Pulmonary artery endothelial cell (primary cell): ENCODE measurements around the gene CLCNKA. TPM values are rescaled to one million over a fixed set of nuclear protein-coding genes. Genes with fewer than 3 reads are reported as not detected.
"Not testable (repeated sequence)": the region's sequence is repeated elsewhere in the genome, so short reads cannot be mapped to it uniquely, and the experiment has no call there.

Experiments
- DNase-seq: peaks from one replicate; pipeline ENCODE4 v3.0.0-alpha.2; 2011; ENCODE audit warnings: low read depth, low spot score
- total RNA-seq: library from RNA; depleted of rRNA; stranded (reverse); fragments of >200 nt; gene quantifications from 2 replicates; pipeline ENCODE4 v1.2.3, GENCODE V29; 2014

The CLCNKA gene
- total RNA-seq, 1 donor from 2014 or later: not detected

DNA sequence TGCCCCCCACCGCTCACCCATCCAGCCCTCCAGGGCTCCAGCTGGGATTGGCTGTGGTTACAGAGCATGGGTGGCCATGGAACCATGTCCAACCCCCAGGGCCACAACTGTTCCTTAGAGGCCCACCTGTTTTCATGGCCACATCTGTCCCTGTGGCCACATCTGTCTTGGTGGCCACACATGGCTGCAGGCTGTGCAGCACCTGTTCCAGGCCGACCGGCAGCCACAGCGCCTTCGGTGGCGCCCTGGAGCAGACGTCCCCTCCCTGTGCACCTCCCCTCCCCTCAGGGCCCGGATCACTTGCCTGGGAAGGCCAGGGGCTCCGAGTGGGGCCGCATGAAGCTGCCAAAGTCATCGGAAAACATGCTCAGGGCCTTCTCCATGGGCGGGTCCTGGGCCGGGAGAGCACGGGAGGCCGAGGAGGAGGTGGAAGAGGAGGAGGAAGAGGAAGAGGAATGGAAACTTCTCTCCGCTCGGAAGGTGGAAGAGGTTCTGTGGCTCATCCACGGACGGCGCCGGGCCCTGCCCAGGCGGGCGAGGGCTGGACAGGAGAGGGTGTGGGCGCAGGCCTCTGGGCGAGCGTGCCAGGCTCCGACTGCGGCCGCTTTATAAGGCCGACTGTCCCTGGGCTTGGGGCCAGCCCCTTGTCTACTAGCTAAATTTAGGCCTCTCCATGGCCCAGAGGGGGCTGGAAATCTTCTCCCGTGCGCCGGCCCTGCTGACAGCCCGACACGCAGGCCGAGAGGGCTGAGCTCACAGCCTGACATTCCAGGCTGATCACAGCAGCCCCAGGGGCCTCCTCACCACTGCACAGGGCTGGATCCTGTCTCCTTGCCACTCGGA is 4.2 kb upstream of the CLCNKA start, which contains the start of gene HSPB7:
Gene HSPB7 (minus strand): TSS at position 583 of the 843 bp plus-strand sequence. CDS start 80 bp downstream, at position 503.
- no peak for DNase-seq

DNA sequence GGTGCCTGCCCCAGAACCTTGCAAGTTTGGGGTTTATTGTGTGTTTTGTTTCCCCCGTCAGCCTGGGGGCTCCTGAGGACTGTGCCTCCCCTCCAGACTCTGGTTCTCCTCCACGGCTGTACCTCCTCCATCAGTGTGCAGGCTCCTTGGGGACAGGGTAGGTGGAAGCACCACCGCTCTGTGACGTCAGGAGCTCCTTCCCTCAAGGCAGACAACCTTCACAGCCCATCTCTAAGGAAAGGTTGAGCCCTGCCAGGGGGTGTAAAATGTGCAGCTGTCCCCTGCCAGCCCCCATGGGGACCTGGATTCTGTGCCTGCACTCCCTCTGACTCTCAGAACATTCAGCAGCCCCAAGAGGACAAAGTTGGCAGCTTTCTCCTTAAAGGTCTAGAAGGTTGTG is 3.5 kb upstream of the CLCNKA start:
- no peak for DNase-seq

DNA sequence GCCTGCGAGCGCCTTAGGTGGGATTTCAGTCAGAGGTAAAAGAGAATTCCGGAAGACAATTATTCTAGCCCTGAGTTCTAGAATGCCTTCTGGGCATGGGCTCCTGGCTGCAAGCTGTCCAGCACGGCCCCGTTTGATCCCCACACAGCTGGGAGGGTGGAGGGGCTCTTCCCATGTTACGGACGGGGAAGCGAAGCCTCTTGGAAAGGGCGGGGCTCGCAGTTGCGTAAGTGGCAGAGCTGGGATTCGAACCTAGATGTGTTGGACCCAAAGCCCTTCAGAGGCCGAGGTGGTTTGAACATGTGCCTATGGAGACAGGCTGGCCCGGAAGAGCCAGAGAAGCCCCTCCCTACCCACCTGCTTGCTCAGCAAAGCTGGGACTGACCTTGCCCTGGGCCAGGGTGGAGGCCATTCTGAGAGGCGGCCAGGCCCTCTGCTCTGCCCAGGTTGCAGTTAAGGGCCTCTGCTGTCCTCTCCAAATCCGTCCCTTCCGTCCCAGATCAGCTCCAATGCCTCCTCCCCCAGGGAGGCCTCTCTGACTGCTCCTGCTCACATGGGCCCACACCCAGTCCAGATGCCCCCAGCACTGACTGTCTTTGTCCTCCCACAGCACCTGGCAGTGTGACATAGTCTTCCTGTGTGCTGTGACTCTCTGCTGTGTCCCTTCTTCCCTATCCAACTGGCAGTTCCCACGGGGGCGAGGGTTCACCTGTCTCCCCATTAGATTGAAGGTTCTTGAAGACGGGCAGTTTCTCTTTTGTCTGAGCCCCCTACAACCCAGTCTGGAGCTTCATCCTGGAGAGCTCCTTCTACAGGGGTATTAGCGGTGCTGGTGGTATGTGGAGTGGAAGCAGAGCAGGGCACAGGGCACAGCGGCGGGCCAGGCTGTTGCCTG is 2.8 kb upstream of the CLCNKA start:
- DNase-seq: no peak

DNA sequence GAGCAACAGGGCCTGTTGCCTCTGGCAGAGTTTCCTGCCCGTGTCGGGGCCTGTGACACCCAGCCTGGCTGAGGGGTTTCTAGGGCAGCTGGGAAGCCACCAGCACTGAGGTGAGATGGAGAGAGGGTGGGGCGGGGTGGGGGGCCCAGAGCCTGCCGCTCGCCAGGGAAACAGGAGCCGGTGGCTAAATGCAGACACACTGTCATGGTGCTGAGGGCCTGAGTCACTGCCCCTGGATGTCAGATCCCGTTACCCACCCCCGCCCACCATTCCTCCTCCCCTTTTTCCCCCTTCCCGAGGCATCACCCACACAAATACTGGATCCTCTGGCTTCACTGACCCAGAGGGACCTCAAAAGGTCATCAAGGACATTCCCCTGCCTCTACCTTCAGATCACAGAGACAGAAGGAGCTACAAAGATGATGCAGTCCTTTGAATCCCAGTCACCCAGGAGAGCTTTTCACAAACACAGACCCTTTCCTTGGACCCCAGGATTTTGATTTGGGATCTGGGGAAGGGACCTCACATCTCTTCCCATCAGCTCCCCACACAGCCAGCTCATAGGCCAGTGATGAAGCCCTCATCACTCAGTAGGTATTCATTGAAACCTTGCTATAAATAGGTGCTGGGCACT is 2.1 kb upstream of the CLCNKA start:
- no peak for DNase-seq

DNA sequence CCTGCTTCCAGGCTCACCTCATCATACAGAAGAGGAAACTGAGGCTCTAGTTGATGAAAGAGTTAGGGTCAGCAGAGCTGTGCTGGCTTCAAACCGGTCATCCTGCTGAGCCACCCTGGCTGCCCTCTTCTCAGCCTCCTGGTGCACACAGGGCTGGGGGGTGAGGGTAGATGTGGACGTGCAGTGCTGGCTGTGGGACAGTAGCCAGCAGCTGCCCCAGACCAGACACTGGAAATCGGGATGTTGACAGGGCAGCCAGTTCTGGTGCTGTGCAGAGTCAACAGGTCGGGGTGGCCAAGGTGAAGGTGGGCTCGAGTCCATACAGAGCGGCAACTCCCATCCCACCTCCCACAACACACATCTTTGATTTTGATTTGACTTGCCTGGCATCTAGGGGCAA is 1.5 kb upstream of the CLCNKA start:
- DNase-seq: no peak

DNA sequence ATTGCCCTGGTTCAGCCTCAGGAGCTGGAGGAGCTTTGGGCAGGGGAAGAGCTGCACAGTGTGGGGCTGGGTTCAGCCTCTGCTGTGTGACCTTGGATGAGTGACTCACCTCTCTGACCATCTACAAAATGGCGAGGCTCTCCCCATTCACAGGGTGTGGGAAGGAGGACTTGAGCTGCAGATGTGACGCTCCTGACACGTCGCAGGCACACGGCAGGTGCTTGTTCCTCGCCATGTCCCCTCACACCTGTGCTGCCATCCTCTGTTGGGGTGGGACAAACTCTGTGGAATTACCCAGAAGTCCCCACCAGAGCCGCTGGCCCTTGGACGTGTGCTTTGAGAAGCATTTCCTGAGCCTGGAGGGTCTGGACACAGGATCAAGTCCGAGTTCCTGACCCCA is 958 bp upstream of the CLCNKA start:
- not testable (repeated sequence) for DNase-seq

DNA sequence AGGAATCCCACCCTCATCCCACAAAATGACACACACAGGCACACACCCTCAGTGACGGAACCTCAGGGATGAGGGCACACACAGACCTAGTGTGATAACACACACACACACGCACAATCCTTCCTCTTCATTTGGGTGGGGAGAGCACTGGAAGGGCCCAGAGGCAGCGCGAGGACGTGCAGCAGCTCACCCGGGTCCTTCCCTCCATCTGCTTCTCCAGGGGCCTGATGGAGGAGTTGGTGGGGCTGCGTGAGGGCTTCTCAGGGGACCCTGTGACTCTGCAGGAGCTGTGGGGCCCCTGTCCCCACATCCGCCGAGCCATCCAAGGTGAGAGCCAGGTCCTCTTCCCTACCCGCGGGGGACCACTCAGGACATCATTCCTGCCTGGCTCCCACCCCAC is 557 bp downstream of the CLCNKA start:
- DNase-seq: no peak

DNA sequence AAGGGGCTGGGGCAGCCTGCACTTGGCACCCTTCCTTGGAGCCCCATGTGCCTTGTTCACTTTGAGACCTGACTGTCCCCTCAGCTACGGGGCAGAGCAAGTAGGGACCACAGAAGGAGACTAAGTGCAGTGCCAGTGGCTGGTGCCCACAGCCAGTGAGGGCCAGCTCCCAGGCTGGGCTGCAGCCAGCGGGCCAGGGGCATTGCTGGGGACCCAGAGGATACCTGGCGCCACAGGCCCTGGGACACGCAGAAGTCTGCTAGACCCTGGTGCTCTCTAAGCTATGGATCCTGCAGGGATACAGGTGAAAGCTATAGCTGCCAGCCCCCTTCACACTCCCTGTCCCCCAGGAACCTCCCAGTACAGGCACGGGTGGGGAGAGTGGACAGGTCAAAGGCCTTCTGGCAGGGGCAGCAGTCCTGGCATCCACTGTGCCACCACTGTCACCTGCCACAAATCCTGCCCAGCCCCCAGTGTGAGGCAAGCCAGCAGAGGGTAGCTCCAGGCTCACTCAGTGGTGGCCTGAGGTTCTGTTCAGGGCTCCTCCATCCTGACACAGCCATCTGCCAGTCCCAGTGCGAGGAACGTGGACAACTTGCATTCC is 1.3 kb downstream of the CLCNKA start:
- DNase-seq: no peak

DNA sequence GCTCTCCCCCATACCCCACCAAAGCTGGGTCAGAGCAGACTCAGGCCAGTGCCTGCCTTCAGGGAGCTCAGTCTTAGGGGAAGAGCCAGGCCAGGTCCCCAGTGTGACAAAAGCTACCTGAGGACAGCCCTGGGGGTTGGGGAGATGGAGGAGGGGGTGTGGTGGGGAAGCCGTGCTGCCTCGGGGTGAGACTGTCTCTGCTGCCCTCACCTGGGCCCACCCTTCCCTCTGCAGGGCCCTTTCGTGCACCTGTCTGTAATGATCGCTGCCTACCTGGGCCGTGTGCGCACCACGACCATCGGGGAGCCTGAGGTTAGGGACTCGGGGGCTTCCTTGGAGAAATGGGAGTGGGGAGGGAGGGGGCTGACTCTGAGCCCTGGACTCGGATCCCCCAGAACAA is 4.5 kb downstream of the CLCNKA start:
- not testable (repeated sequence) for DNase-seq

DNA sequence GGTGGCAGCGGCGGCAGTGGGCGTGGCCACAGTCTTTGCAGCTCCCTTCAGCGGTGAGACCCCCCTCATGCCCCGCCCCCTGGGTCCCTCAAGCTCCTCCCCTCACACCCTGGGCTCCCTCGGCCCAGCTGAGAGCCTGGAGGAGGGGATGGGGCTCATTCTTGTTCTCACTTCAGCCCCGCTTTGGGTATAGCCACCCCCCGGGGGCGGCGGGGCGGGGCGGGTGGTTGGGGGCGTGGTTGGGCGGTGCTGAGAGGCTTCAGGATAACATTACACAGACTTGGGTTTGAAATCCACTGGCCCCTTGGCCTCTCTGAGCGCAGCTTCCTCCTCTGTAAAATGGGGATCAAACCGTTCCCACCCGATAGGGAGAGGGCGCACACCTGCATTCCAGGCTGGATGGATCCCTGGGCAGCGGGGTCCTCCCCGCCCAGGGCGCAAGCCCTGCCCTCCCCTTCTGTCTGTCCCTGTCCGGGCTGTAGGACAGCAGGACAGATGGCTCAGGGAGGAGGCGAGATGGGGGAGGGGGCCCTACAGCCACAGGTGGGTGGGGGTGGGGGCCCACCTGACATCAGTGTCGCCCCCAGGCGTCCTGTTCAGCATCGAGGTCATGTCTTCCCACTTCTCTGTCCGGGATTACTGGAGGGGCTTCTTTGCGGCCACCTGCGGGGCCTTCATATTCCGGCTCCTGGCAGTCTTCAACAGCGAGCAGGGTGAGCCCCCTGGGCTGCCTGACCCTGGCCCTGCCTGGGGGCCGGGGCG is 5.1 kb downstream of the CLCNKA start:
- DNase-seq: no peak

DNA sequence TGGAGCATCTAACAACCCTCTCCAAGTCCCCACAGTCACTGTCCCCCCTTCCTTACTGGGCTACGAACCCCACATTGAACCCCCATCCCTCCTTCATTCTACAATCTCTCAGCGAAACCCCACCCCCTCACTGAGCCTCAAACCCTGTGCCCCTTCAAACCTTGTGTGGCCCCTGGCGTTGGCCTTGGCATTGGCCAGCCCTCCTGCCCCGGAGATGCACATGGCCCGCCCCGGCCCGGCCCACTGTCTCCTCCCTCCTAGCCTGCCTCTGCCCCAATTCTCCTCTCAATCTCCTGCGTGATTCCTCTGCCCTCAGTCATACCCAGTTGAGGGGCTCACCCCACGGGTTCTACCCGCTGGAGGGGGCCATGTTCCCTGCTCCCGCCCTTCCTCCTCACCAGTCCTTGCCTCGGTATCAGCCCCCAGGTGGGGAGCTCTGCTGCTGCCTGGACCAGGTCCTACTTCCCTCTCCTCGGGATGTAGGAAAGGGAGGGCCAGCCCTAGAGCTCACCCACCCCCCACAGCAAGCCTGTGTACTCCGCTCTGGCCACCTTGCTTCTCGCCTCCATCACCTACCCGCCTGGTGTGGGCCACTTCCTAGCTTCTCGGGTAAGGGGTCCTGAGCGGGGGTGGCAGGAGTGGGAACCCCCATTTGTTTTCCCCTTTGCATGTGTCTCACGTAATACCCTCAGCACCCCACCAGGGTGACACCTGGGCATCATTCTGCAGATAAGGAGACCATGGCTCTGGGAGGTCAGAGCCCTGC is 6.6 kb downstream of the CLCNKA start:
- DNase-seq: no peak

DNA sequence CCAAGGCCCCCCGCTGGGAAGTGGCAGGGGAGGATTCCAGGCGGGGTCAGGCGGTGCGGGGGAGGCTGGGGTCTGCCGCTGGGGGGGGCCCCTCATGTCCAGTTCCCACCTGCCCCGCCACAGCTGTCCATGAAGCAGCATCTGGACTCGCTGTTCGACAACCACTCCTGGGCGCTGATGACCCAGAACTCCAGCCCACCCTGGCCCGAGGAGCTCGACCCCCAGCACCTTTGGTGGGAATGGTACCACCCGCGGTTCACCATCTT is 7.1 kb downstream of the CLCNKA start:
- DNase-seq: not testable (repeated sequence)

DNA sequence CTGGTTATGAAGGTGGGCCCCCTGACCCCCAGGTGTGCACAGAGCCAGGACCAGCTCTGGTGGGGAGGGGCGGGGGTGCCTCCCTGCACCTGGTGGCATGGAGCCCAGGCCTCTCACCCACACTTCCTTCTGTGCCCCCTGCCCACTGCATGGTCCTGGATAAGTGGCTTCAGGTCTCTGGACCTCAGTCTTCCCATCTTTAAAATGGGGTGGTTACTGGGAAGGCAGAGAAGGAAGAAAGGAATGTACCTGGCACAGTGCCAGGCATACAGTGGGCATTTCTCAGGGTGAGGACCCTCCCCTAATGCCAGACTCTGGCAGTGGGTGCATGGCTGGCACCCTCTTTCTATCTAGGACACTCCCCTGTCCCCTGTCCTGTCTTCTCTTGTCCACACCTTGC is 7.5 kb downstream of the CLCNKA start:
- DNase-seq: no peak

DNA sequence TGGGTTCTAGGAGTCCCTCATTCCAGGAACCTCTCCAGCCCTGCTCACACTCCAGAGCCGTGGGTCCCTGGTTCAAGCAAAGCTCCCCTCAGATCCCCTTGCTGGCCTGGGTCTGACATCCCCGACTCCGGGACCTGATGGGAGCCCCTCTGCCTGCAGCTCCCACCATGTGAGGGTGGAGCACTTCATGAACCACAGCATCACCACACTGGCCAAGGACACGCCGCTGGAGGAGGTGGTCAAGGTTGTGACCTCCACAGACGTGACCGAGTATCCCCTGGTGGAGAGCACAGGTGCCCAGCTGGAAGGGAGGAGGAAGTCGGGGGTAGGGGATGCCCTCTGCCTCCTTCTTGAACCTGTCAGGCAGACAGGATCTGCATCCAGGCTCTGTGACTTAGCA is 9.7 kb downstream of the CLCNKA start:
- DNase-seq: no peak

DNA sequence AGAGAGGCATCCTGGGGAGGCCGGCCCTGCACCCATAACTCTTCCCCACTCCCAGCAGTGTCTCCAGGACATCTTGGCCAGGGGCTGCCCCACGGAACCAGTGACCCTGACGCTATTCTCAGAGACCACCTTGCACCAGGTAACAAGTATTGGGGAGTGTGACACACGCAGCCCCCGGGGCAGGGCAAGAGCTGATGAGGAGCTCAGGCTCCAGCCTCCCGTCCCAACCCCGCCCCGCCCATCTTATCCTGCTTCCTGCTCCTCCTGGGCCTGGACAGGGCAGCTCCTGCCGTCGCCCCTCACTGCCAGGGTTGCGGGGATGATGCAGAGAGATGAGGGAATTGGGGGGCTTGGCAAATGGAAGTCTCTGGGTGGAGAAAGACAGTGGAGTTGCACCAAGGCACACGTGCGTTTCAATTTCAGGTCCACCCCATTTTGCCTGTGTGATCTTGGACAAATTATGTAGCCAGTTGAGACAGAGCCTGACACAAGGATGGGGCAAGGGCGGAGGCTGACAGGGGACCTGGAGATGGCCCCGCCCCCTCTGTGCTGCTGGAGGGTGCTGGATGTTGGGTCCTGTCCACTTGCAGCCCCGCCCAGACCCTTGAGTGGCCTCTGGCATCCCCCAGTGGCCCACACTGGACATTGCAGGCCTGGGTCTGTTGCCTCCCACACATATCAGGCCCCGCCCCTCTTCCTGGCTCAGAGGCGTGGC is 10.7 kb downstream of the CLCNKA start:
- peak; percentile 49 for DNase-seq

DNA sequence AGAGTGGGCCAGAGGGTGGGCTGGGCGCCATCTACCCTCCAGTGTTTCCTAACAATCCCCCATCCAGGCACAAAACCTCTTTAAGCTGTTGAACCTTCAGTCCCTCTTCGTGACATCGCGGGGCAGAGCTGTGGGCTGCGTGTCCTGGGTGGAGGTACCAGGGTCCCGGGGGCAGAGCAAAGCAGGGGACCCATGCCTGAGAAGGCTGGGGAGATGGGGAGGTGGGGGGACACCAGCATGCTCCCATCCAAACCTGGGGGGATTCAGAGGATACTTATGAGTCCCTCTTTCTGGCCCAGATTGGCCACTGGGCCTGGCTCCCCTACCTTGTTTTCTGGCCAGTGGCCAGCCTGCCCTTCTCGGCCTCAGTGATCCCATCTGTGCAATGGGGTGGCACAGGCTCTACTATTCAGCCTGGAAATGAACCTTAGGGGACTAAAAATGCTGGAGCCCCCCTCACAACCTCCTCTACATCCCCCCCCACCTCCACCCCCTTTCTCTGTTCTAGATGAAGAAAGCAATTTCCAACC is 11.3 kb downstream of the CLCNKA start:
- not testable (repeated sequence) for DNase-seq

DNA sequence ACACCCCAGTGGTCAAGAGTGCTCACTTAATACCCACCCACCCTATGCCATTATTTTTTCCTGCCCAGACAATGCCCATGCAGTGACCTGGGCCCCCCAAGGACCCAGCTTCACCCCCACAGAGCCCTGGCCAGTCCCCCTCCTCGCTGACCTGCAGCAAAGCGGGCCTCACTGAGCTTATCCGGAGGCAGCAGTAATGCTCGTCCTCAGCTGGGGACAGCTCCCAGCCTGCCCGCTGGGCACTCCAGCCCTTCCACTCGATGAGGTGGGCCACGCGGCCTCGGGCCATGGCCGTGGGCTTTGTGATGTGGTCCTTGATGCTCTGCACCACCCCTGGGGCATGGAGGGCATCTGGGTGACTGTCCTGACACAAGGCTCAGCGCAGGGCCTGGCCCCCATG is 14.6 kb downstream of the CLCNKA start:
- DNase-seq: not testable (repeated sequence)

DNA sequence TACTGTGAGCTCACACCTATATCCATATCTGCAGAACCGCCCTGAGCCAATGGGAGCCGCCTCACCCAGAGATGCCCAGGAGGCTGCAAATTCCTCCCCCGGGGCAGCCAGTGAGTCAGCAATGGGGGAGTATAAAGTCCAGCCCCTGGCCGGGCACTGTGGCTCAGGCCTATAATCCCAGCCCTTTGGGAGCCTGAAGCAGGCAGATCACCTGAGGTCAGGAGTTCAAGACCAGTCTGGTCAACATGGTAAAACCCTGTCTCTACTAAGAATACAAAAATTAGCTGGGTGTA is 16.7 kb downstream of the CLCNKA start:
- DNase-seq: no peak

DNA sequence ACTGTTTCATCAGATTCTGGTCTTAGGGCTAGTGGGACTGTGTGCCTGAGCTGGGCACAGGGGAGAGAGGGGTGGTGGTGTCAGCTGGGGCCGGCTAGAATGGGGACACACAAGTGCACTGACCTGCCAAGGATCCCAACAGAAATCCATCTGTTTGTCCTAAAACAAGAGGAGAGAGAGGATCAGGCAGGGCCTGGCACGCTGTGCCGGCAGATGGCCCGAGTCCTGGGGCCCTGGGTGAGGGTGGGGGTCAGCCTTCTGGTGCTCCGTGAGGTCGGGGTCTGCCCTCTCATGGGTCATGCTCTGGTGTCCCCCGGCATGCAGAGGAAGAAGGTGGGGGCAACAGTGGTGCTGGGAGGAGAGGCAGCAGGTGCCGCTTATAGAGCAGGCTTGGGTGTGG is 18.0 kb downstream of the CLCNKA start:
- DNase-seq: not testable (repeated sequence)

DNA sequence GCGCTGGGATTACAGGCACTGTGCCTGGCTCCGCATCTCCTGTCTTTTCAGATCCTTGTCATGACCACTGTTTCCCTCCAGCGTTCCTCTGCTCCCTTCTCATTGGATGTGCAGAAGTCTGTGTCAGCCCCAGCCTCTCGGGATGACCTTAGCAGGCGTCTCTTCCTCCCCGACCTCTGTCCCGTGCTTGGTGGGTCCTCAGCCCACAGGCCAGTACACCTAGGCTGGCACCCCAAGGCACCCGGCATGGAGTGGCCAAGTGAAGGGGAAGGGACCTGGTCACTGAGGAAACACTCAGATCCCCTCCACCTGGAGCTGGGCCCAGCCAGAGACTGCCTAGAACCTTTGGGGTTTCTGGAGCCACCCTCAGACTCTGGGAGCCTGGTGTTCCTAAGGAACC is 19.4 kb downstream of the CLCNKA start:
- DNase-seq: no peak
